ENCODE measurements around the gene ZNF511.
"Not testable (repeated sequence)": the region's sequence is repeated elsewhere in the genome, so short reads cannot be mapped to it uniquely, and the experiment has no call there.

Gene ZNF511, protein sequence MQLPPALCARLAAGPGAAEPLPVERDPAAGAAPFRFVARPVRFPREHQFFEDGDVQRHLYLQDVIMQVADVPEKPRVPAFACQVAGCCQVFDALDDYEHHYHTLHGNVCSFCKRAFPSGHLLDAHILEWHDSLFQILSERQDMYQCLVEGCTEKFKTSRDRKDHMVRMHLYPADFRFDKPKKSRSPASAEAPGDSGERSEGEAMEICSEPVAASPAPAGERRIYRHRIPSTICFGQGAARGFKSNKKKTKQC

DNA sequence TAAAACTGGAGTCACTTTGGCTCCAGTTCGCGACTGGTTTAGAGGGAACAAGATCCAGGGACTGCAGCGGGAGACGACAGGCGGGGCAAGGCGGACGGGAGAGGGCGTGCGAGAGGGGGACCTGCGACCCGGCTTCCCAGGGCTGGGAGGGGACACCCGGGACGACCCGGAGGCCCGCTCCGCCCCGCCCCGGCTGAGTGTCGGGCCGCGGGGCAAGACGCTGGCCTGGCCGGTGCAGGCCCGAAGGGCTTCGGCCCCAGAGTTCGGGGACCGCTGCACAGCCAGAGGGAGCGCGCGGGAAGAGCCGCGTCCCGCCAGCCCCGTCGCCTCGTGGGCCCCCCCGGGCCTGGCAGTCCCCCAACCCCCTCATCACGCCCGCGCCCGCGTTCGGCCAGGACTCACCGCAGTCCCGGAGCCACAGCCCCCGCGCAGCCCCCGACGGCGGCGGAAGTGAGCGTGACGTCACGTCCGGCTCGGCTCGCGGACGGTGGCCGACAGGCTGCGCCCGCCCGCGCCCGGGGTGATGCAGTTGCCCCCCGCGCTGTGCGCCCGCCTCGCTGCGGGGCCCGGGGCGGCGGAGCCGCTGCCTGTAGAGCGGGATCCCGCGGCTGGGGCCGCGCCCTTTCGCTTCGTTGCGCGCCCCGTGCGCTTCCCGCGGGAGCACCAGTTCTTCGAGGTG lies at the start of gene ZNF511, which contains the start of gene TUBGCP2:
ZNF511 (plus strand) TSS at position 494 of the 679 bp plus-strand sequence; CDS start at position 524, 30 bp downstream.
TUBGCP2 (minus strand) TSS at position 452 of the 679 bp plus-strand sequence. CDS start 5,931 bp downstream, outside the sequence.
- peak; percentile 90 for DNase-seq

DNA sequence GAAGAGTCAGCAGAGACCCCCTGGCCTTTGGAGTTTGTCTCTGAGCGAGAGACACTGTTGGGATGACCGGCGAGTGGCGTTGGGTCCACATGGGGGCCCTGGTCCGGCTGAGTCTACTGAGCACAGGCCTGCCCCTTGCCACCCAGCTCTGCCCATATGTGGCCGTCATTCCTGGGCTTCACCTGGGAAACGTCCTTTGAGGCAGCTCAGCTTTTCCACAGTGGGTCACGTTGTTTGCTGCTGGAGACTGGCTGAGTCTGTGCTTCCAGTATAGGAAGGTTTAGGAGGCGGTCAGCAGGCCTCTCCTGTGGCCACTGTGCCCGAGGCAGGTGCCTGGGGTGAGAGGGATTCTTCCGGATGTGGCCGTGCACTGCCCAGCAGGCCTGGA lies 49.1 kb upstream of the ZNF511 start:
- no peak for DNase-seq

GRCh38 chr10:133260895-133261725 lies 47.6 kb upstream of the ZNF511 start:
- peak; percentile 80 for DNase-seq

DNA sequence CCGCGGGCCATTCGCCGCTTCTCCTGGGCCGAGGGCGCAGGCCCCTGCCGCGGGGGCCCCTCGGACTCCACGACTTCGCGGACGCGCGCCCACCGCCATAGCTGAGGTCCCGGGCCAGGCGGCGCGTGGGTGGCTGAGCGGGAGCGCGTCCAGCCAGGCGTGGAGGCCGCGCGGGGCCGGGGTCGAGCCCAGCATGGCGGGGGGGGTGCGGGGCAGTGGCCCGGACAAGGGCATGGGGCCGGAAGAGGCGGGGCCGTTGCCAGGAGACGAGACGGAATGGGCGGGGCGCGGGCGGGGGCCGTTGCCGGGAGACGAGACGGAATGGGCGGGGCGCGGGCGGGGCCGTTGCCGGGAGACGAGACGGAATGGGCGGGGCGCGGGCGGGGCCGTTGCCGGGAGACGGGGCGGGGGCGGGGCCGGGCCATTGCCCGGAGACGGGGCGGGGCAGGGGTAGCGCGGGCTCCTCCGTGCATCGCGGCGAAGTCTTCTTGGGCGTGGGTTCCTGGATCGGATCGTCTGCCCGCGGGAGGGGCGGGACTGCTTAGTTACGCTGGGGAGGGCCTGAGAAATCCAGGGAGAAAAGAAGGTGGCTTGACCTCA lies 46.9 kb upstream of the ZNF511 start:
- peak; percentile 92 for DNase-seq

GRCh38 chr10:133262696-133263095 lies 46.0 kb upstream of the ZNF511 start:
- DNase-seq, result no peak

DNA sequence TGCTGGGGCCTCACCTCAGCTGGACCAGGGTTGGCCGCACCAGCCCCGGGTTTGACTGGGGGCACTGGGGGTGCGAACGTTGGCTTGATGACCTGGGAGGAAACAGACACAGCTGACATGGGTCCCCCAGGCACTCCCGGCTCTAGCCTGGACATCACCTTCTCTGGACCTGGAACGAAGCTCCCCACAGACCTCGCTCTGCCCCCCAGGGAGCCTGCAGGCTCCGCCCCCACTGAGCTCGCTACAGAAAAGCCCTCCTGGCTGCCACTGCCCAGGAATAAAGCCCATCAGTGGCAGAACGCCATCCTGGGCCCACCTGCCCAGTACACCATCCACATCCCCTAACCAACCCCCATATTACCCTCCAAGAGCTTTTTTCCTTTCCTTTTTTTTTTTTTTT lies 45.0 kb upstream of the ZNF511 start:
- no peak for DNase-seq

DNA sequence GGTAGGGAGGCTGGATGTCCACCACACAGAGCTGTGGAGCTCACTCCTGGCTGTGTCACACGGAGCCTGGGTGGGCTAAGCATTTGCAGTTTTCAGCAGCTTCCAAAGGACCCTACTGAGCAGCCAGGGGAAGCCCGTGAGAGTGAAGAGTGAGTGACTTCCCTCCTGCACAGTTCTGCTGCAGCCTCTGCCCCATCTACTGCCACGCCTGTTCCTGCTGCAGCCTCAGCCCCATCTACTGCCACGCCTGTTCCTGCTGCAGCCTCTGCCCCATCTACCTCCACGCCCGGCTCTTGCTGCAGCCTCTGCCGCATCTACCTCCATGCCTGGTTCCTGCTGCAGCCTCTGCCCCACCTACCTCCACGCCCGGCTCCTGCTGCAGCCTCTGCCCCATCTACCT lies 44.3 kb upstream of the ZNF511 start:
- DNase-seq, result no peak

DNA sequence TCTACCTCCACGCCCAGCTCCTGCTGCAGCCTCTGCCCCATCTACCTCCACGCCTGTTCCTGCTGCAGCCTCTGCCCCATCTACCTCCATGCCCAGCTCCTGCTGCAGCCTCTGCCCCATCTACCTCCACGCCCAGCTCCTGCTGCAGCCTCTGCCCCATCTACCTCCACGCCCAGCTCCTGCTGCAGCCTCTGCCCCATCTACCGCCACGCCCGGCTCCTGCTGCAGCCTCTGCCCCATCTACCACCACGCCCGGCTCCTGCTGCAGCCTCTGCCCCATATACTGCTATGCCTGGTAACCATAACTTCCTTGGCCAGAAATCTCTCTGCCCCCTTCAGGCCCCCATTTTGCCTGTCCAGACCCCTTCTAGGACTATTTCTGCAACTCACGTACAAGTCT lies 43.7 kb upstream of the ZNF511 start:
- DNase-seq, result not testable (repeated sequence)

DNA sequence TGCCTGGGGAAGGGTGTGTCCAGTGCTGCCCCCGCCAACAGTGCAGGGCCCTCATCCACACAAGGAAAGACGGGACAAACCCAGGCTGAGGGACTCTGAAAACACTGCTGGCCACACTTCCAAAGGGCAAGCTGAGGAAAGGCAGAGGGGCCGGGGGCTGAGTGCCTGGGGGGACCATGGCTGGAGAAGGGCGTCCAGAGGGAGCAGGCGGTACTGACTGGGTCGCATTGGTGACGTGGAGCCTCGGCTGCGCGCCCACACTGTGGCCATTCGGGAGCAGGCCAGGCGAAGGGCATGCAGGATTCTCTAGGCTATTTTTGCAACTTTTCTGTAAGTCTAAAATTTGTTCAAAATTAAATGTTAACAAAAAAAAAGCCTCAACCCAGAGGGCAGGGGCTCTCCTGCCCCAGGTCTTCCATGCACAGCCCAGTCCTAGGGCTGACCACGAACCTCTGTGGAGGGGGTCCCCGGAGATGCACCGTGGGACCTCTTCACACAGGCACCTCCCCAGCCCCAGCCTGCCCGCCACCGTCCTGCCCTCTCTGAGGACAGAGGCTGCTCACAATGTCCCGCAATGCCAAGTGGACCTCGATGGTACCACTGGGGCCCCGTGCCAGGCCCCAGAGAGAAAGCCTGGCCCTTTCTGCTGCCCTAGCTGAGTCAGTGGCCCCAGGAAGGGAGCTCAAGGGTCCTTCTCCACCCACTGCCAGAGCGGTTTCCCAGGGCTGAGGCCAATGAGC lies 42.5 kb upstream of the ZNF511 start:
- DNase-seq, result no peak

DNA sequence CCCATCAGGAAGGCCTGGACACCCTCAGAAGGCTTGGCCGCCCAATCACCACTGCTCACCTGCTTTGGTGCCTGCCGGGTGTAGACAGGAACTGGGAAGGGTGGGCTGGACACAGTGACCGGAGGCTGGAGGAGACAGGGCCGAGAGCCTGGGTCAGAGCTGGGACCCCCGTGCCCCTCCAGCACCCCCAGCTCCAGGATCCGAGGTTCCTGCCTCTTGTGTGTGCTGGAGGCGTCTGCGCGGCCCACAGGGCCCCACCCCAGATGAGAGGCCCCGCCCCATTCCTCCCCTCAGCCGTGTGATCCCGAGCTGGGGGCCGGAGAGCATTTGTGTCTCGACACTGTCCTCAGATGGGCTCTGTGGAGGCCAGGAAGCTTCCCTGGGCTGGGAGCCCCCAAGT lies 41.4 kb upstream of the ZNF511 start:
- no peak for DNase-seq

- DNase-seq, result no peak
Observed at GRCh38 chr10:133267829-133268228, 40.9 kb upstream of the ZNF511 start.

DNA sequence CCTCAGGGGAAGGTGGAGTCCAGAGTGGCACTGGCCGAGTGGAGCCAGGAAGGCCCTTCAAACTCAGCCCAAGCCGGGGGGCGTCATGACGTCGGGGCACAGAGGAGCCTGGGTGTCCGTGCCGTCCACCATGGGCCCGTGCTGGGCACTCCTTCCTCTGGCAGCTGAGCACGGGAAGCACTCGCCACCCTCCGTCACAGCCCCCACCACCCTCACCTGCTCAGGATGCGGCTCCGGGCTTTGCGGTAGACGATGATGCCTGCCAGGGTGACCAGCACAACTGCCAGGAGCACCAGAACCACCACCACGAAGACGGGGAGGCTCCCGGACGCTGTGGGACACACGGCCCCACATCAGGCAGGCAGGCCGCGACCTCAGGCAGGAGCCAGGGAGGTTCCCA lies 40.2 kb upstream of the ZNF511 start:
- no peak for DNase-seq

GRCh38 chr10:133269367-133269766 lies 39.3 kb upstream of the ZNF511 start:
- no peak for DNase-seq

GRCh38 chr10:133270204-133270603 lies 38.5 kb upstream of the ZNF511 start:
- DNase-seq, result no peak

GRCh38 chr10:133270773-133271297 lies 37.9 kb upstream of the ZNF511 start:
- DNase-seq, result no peak

DNA sequence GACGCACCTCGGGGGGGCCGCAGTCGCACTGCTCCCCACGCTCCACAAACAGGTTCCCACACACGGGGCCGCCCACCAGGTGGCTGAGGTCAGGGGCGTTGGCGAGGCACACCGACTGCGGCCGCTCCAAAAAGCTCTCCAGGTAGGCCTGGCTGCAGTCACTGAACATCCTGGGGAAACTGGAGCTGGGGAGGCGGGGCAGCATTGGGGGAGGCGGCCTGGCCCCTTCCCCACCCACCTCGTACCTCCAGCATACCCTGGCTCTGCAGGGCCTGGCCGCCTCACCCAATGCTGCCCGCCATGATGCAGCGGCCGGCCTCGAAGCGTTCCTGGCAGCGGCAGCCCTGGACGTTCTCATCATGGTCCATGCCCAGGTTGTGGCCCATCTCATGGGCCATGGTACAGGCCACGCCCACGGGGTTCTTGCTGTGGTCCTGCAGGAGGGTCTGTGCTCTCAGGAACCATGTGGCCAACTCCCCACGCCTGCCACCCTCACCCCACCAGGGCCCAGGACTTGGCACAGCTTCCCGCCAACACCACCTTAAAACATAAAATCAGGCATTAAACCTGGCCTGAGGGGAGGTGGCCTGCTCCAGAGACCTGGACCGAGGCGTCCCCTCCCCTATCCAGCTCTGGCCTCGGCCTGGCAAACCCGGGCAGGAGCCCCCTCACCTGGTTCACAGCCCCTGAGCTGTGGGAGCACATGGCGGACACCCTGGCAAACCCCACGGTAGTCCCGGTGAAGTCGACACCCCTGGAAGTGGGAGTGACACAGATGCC lies 37.0 kb upstream of the ZNF511 start:
- no peak for DNase-seq

DNA sequence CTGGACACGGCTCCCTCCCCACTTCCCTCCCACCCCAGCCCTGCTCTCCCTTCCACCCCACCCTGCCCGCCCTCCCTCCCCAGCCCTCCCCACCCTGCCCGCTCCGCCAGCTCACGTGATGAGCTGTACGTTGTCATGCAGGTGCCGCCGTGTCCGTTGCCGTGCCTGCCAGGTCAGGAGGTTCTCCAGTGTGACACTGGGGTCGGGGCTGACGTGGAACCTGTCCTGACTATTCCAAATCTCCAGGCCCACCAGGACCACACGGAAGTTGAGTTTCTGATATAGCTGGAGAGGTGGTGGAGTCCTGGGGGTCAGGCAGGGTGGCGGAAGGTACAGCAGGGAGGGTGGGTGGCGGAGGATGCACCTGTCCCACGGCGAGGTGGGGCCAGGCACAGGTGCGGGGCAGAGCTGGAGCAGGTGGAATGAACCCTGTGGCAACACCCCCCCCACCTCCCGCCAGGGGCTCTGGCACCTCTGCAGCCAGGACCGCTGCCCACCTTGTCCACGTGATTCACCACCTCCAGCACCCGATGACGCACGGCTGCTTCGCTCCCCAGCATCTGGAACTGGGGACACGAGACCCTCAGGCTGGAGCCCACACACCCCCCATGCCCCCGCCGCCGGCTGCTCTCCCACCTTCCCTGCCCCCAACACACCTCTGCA lies 36.3 kb upstream of the ZNF511 start:
- DNase-seq, result no peak

GRCh38 chr10:133272964-133273420 lies 35.7 kb upstream of the ZNF511 start:
- DNase-seq, result no peak

- no peak for DNase-seq
Observed at GRCh38 chr10:133273534-133274143, 35.1 kb upstream of the ZNF511 start.
